ENCODE data around the gene DYNC1I1.

DYNC1I1 gene

DNA sequence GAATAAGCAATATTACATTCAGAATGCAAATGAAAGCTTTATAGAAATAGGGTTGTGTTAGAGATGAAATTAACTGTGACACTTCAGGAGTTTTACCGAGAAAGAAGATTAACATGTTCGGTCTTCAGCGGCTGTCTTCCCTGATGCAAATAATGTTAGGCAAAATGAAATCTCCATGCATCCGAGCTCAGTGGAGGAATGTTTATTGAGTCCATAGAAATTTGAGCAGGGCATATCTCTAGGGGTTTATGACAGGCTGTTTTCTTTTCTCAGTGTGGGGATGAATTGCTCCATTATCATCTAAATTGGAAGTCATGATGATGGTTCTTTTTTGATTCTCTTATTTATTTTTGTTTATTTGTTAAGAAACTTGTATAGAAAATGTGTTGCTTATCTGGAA is 31.7 kb downstream of the DYNC1I1 start:
- TF ChIP-seq, protein P1, sequence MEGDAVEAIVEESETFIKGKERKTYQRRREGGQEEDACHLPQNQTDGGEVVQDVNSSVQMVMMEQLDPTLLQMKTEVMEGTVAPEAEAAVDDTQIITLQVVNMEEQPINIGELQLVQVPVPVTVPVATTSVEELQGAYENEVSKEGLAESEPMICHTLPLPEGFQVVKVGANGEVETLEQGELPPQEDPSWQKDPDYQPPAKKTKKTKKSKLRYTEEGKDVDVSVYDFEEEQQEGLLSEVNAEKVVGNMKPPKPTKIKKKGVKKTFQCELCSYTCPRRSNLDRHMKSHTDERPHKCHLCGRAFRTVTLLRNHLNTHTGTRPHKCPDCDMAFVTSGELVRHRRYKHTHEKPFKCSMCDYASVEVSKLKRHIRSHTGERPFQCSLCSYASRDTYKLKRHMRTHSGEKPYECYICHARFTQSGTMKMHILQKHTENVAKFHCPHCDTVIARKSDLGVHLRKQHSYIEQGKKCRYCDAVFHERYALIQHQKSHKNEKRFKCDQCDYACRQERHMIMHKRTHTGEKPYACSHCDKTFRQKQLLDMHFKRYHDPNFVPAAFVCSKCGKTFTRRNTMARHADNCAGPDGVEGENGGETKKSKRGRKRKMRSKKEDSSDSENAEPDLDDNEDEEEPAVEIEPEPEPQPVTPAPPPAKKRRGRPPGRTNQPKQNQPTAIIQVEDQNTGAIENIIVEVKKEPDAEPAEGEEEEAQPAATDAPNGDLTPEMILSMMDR (IDR thresholded peaks at IDR 0.05; ENCODE audit: low read depth, low read length, missing control alignments): no peak
- no peak overlapping the region for H3K4me3 ChIP-seq (ENCODE audit: low read depth, low read length)
- in situ Hi-C loops (cut with HindIII; ENCODE audit: low pct_ligation_motif_present, low sequenced_read_pairs): no loop called here
- no peak for DNase-seq
- H3K27me3 ChIP-seq (replicated peaks): no peaks in the 10 kb centered on the region
- no peaks in the 10 kb centered on the region for H3K36me3 ChIP-seq (replicated peaks)
- H3K27ac ChIP-seq: no peak overlapping the region

DNA sequence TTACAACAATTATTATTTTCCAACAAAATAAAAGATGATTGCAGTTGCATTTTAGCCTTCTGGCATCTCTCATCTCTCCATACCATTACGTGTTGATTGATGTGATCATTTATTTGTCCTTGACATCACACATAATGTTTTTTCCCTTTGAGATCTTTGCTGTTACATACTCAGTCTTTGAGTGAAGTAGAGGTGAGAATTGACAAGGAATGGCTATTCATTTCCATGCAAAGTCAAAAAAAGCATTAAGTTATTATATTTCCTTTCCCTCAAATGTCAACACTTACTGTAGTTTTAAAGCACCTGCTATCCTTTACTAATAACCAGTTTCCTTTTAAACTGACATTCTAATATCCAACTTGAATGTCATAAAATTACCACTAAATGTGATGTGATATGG is 33.6 kb downstream of the DYNC1I1 start:
- no peaks in the 10 kb centered on the region for H3K36me3 ChIP-seq (replicated peaks)
- H3K4me3 ChIP-seq (ENCODE audit: low read depth, low read length): no peak overlapping the region
- no peaks in the 10 kb centered on the region for H3K27me3 ChIP-seq (replicated peaks)
- no peak for DNase-seq
- in situ Hi-C loops (cut with HindIII; ENCODE audit: low pct_ligation_motif_present, low sequenced_read_pairs): no loop called here
- TF ChIP-seq, protein P1 (IDR thresholded peaks at IDR 0.05; ENCODE audit: low read depth, low read length, missing control alignments): no peak
- no peak overlapping the region for H3K27ac ChIP-seq

DNA sequence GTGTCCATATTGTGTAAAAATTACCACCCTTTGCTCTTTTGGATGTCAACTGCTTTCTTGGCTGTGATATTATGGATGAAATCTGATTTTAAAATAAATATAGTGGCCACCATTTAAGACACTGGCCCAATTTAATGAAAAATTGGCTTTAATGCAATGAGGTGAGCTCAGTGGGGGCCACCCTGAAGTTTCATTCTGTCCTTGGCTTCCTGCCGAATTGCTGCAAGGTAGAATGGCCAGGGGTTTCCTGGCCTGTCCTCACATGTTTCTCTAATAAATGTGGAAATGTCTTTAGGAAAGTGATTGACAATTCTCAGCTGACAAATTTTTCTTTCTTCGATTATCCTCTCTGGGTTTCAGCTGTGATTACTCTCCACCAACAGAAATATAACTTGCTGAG is 36.0 kb downstream of the DYNC1I1 start:
- Histone ChIP-seq H3K36me3 (replicated peaks) (no peaks in the 10 kb centered on the region), H3K4me3 (ENCODE audit: low read depth, low read length) (no peak overlapping the region), H3K27ac (no peak overlapping the region), H3K27me3 (replicated peaks) (no peaks in the 10 kb centered on the region)
- DNase-seq: no peak
- TF ChIP-seq, protein P1 (IDR thresholded peaks at IDR 0.05; ENCODE audit: low read depth, low read length, missing control alignments): no peak
- in situ Hi-C loops (cut with HindIII; ENCODE audit: low pct_ligation_motif_present, low sequenced_read_pairs): no loop called here

DNA sequence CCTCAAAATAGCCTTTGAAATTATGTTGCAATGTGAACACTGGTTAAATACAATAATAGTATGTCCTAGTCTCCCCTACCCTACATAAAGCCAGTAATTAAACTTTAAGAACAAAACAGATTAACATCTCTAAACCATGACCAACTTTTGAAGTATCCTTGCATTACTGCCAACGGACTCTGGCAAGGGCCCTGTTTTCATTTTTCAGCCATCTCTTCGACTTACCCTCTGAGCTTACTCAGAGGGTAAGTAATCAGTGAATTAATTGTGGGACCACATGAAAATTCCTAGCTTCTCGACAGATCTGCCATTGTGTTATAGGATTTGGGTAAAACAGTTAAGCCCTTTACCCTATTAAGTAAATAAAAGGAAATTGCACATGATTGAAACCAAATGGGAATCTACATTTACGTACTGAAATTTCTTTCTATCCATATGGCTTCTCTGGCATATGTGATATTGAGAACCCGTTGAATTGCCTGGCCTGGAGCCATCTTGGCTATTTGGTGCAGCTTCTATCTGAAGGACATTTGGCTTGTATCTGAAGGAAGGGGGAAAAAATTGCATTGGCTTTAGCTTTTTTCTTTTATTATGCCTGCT is 39.6 kb downstream of the DYNC1I1 start:
- no peak overlapping the region for H3K4me3 ChIP-seq (ENCODE audit: low read depth, low read length)
- DNase-seq: no peak
- in situ Hi-C loops (cut with HindIII; ENCODE audit: low pct_ligation_motif_present, low sequenced_read_pairs): no loop called here

DNA sequence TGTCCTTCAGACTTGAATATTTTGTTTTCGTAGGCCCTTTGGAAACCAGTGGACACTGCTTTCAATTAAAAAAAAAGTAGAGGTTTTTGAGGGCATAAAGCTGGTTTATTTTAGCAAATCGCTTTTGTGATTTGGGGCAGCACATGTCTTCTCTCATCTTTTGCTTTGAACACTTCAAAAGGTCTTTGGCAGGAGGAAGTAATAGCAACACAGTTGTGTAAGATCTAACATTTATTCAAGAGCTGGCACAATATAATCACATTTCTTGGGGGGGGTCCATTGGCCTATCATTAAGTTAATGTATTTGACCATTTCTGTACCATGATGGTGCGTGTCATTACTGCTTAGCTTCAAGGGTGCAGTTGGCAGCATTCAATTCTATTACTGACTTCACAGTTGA is 42.4 kb downstream of the DYNC1I1 start:
- DNase-seq: no peak
- no peaks in the 10 kb centered on the region for H3K36me3 ChIP-seq (replicated peaks)
- TF ChIP-seq, protein P1 (IDR thresholded peaks at IDR 0.05; ENCODE audit: low read depth, low read length, missing control alignments): no peak
- H3K27me3 ChIP-seq (replicated peaks): no peaks in the 10 kb centered on the region
- in situ Hi-C loops (cut with HindIII; ENCODE audit: low pct_ligation_motif_present, low sequenced_read_pairs): no loop called here
- no peak overlapping the region for H3K27ac ChIP-seq
- H3K4me3 ChIP-seq (ENCODE audit: low read depth, low read length): no peak overlapping the region

More for the DNA sequence above, 39.6 kb downstream of the DYNC1I1 start:
- Histone ChIP-seq H3K36me3 (replicated peaks) (no peaks in the 10 kb centered on the region), H3K27me3 (replicated peaks) (no peaks in the 10 kb centered on the region), H3K27ac (no peak overlapping the region)
- TF ChIP-seq, protein P1 (IDR thresholded peaks at IDR 0.05; ENCODE audit: low read depth, low read length, missing control alignments): no peak
